NK-92 treated with Interleukin-12 subunit alpha and Interleukin-12 subunit beta, amount 100 ng/mL, for 24 hours (cell line): ENCODE measurements around the gene RNF157.

Source experiments
- DNase-seq: peaks from one replicate; lab custom pipeline; 2025; lab: John Stamatoyannopoulos, UW

Gene RNF157

GRCh38 chr17:76240461-76241203 lies at the start of gene RNF157:
Gene RNF157 (minus strand): TSS chr17:76240493. CDS start chr17:76240240, 253 bp downstream.
- DNase-seq = peak; percentile 57

GRCh38 chr17:76281573-76282371 lies 41.5 kb upstream of the RNF157 start:
- no peak for DNase-seq

GRCh38 chr17:76280650-76281049 lies 40.4 kb upstream of the RNF157 start:
- DNase-seq = no peak

GRCh38 chr17:76279742-76280287 lies 39.5 kb upstream of the RNF157 start:
- DNase-seq = no peak

- DNase-seq = peak; percentile 69
Measured at GRCh38 chr17:76278952-76279741, 38.9 kb upstream of the RNF157 start.

DNA sequence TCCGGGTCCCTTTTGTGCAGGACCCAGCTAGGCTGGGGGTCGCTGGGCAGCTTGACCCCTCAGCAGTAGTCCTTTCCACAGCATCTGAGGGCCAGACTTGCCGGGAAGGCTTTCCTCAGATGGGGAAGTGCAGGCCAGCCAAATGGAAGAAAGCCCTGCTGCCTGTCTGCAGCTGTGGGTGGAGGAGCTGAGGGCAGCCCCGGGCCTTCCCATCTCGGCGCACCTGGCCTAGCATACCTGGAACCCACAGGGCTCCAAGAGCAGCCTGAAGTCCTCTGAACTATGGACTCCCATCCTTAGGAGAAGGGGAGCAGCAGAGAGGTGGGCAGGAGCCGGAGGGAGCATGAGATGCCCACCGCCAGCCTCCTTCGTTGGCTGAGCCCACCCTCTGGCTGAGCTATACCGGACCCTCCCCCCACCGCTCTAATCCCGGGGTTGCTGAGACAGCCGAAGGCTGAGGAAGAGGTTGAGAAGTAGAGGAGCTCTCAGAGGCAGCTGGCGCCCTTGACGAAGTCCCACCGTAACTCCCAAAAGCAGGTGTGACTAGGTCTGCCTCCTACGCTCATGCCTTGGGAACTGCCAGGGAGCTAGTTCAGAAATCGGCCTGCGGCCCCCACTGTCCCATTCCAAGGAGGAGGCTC lies 38.1 kb upstream of the RNF157 start:
- no peak for DNase-seq

DNA sequence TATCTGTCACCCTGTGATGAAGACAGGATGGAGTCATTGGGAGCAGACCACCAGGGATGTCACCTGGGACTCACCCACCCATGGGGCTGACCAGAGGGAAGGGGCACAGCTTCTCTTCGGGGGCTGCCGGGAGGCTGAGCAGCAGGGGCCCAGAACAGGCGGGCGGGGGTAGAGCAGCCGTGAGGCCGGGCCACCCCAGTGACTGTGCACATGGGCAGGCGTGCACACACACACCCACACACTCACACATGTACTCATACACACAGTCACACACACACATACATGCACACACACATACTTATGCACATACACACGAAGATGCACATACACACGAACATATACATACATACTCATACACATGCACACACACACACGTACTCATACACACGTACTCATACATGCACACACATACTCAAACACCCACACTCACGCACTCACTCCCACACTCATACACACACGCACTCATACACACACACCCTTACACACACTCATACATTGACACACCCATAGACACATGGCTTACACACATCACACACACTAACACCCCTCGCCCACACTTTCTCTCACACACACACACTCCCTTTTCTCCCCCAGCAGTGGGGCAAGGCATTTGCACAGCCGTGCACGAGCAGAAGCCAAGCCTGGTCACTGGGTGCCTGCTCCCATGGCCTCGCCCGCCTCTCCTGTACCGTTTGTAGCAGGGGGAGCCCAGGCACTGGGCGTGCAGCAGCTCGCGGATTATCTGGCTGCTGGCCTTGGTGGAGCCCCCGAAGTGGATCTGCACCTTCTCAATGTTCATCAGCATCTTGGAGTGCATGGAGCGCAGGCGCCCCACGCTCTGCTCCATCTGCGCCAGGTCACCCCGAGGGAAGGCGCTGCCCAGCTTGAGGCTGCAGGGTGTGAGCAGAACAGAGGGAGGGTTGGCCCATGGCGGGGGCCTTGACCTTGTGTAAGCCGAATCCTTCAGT lies 37.3 kb upstream of the RNF157 start:
- DNase-seq = no peak

GRCh38 chr17:76276461-76277299 lies 36.4 kb upstream of the RNF157 start:
- no peak for DNase-seq

DNA sequence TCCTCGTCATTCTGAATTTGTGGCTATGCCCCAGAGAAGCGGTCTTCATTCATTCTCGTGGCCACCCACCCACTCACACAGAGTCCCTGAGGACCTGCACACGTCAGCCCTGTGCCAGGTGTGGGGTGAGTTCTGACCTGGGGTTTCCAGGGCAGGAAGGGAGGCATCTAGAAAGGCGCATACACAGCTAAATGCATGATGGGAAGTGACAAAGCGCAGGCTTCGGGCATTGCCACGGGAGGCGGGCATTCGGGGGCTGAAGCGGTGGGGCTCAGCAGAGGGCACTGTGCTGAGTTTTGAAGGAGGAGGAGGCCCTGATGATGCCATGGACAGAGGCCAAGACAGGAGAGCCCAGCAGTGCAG lies 35.8 kb upstream of the RNF157 start:
- no peak for DNase-seq

GRCh38 chr17:76275382-76276068 lies 35.2 kb upstream of the RNF157 start:
- DNase-seq = no peak

GRCh38 chr17:76274112-76274956 lies 34.0 kb upstream of the RNF157 start:
- DNase-seq = no peak

- DNase-seq = no peak
Measured at GRCh38 chr17:76273445-76274111, 33.3 kb upstream of the RNF157 start.

GRCh38 chr17:76272541-76273444 lies 32.5 kb upstream of the RNF157 start:
- DNase-seq = no peak

GRCh38 chr17:76271669-76272540 lies 31.6 kb upstream of the RNF157 start:
- DNase-seq = peak; percentile 79
